Measurements from ENCODE around the gene QSER1.
"Not testable (repeated sequence)": the region's sequence is repeated elsewhere in the genome, so short reads cannot be mapped to it uniquely, and the experiment has no call there.

Gene QSER1

GRCh38 chr11:33021937-33022336 lies 129.3 kb downstream of the QSER1 start:
- no peak for TF ChIP-seq HDGF (IDR thresholded peaks at IDR 0.05; ENCODE audit: borderline replicate concordance)
- no peak for TF ChIP-seq BHLHE40 (IDR thresholded peaks at IDR 0.05; ENCODE audit: borderline replicate concordance)
- TF ChIP-seq SP1 (IDR thresholded peaks at IDR 0.05), result no peak
- TF ChIP-seq CTBP1 (IDR thresholded peaks at IDR 0.05; ENCODE audit: borderline replicate concordance), result no peak
- no peak for TF ChIP-seq L3MBTL2 (conservative IDR thresholded peaks at IDR 0.05)
- no peak for TF ChIP-seq FOXK2 (IDR thresholded peaks at IDR 0.05)
- no peak for TF ChIP-seq TARDBP (IDR thresholded peaks at IDR 0.05)
- TF ChIP-seq LEF1 (IDR thresholded peaks at IDR 0.05; ENCODE audit: borderline replicate concordance), result no peak
- TF ChIP-seq FOXM1 (IDR thresholded peaks at IDR 0.05; ENCODE audit: borderline replicate concordance), result no peak
- no peak for TF ChIP-seq FOXA1 (IDR thresholded peaks at IDR 0.05)
- TF ChIP-seq SUZ12 (IDR thresholded peaks at IDR 0.05), result no peak
- TF ChIP-seq ELF4 (IDR thresholded peaks at IDR 0.05), result no peak
- TF ChIP-seq NFRKB (IDR thresholded peaks at IDR 0.05), result no peak
- no peak for TF ChIP-seq ZNF384 (IDR thresholded peaks at IDR 0.05)
- no peak for TF ChIP-seq PKNOX1 (IDR thresholded peaks at IDR 0.05)
- TF ChIP-seq ARNT (IDR thresholded peaks at IDR 0.05), result no peak
- no peak for DNase-seq (ENCODE audit: extremely low spot score)
- ChIA-PET POLR2A (interaction anchor here (2.3 kb wide), 1 partner anchor 17 kb away, joined by 14 read pairs; the partner anchor contains the start of gene TCP11L1), CTCF (no interaction called here)

GRCh38 chr11:33025339-33025722 lies 132.7 kb downstream of the QSER1 start:
- POLR2A ChIA-PET, result interaction anchor here (1.5 to 2.3 kb wide), 2 partner anchors 9 to 14 kb away, joined by 10 to 12 read pairs; partner anchors contain the start of genes DEPDC7 and TCP11L1
- no peak for TF ChIP-seq FOXM1 (IDR thresholded peaks at IDR 0.05; ENCODE audit: borderline replicate concordance)
- no peak for TF ChIP-seq CTBP1 (IDR thresholded peaks at IDR 0.05; ENCODE audit: borderline replicate concordance)
- no peak for TF ChIP-seq SP1 (IDR thresholded peaks at IDR 0.05)
- CTCF ChIA-PET, result interaction anchor here (0.7 kb wide), 1 partner anchor 39 kb away, joined by 3 read pairs; no protein-coding TSS in a partner anchor
- no peak for DNase-seq (ENCODE audit: extremely low spot score)

GRCh38 chr11:33027233-33027632 lies 134.6 kb downstream of the QSER1 start:
- TF ChIP-seq ZNF384 (IDR thresholded peaks at IDR 0.05), result no peak
- TF ChIP-seq SP1 (IDR thresholded peaks at IDR 0.05), result no peak
- TF ChIP-seq ARNT (IDR thresholded peaks at IDR 0.05), result no peak
- TF ChIP-seq L3MBTL2 (conservative IDR thresholded peaks at IDR 0.05), result no peak
- no peak for TF ChIP-seq FOXM1 (IDR thresholded peaks at IDR 0.05; ENCODE audit: borderline replicate concordance)
- TF ChIP-seq NFRKB (IDR thresholded peaks at IDR 0.05), result no peak
- no peak for TF ChIP-seq SUZ12 (IDR thresholded peaks at IDR 0.05)
- TF ChIP-seq ELF4 (IDR thresholded peaks at IDR 0.05), result no peak
- no peak for TF ChIP-seq LEF1 (IDR thresholded peaks at IDR 0.05; ENCODE audit: borderline replicate concordance)
- no peak for TF ChIP-seq FOXK2 (IDR thresholded peaks at IDR 0.05)
- TF ChIP-seq PKNOX1 (IDR thresholded peaks at IDR 0.05), result no peak
- ChIA-PET CTCF (interaction anchor here (0.6 kb wide), 1 partner anchor 12 kb away, joined by 3 read pairs; no protein-coding TSS in a partner anchor), POLR2A (interaction anchor here (1.9 kb wide), 1 partner anchor 12 kb away, joined by 7 read pairs; the partner anchor contains the start of gene DEPDC7)
- DNase-seq (ENCODE audit: extremely low spot score), result no peak

- ChIA-PET CTCF (no interaction called here), POLR2A (interaction anchor here (1.5 to 1.9 kb wide), 2 partner anchors 11 to 12 kb away, joined by 4 to 7 read pairs; partner anchors contain the start of genes DEPDC7 and TCP11L1)
- no peak for DNase-seq (ENCODE audit: extremely low spot score)
- TF ChIP-seq FOXM1 (IDR thresholded peaks at IDR 0.05; ENCODE audit: borderline replicate concordance) (no peak), LEF1 (IDR thresholded peaks at IDR 0.05; ENCODE audit: borderline replicate concordance) (no peak), SP1 (IDR thresholded peaks at IDR 0.05) (no peak), ELF4 (IDR thresholded peaks at IDR 0.05) (no peak), NFRKB (IDR thresholded peaks at IDR 0.05) (no peak), FOXK2 (IDR thresholded peaks at IDR 0.05) (no peak), HDGF (IDR thresholded peaks at IDR 0.05; ENCODE audit: borderline replicate concordance) (no peak), ZNF384 (IDR thresholded peaks at IDR 0.05) (no peak), L3MBTL2 (conservative IDR thresholded peaks at IDR 0.05) (no peak), FOXA1 (IDR thresholded peaks at IDR 0.05) (no peak), TARDBP (IDR thresholded peaks at IDR 0.05) (no peak), SUZ12 (IDR thresholded peaks at IDR 0.05) (no peak), BHLHE40 (IDR thresholded peaks at IDR 0.05; ENCODE audit: borderline replicate concordance) (no peak), PKNOX1 (IDR thresholded peaks at IDR 0.05) (no peak), CTBP1 (IDR thresholded peaks at IDR 0.05; ENCODE audit: borderline replicate concordance) (no peak)
Observed at GRCh38 chr11:33027846-33028536, 135.4 kb downstream of the QSER1 start.

GRCh38 chr11:33028537-33028914 lies 135.9 kb downstream of the QSER1 start:
- TF ChIP-seq ELF4 (IDR thresholded peaks at IDR 0.05), result no peak
- TF ChIP-seq LEF1 (IDR thresholded peaks at IDR 0.05; ENCODE audit: borderline replicate concordance), result no peak
- TF ChIP-seq PKNOX1 (IDR thresholded peaks at IDR 0.05), result no peak
- TF ChIP-seq NFRKB (IDR thresholded peaks at IDR 0.05), result no peak
- TF ChIP-seq SUZ12 (IDR thresholded peaks at IDR 0.05), result no peak
- no peak for TF ChIP-seq HDGF (IDR thresholded peaks at IDR 0.05; ENCODE audit: borderline replicate concordance)
- TF ChIP-seq ARNT (IDR thresholded peaks at IDR 0.05), result no peak
- TF ChIP-seq SP1 (IDR thresholded peaks at IDR 0.05), result no peak
- no peak for TF ChIP-seq FOXA1 (IDR thresholded peaks at IDR 0.05)
- TF ChIP-seq FOXM1 (IDR thresholded peaks at IDR 0.05; ENCODE audit: borderline replicate concordance), result no peak
- TF ChIP-seq FOXK2 (IDR thresholded peaks at IDR 0.05), result no peak
- POLR2A ChIA-PET, result interaction anchor here (1.5 to 1.9 kb wide), 2 partner anchors 11 to 13 kb away, joined by 4 to 7 read pairs; partner anchors contain the start of genes DEPDC7 and TCP11L1
- CTCF ChIA-PET, result no interaction called here
- DNase-seq (ENCODE audit: extremely low spot score), result no peak

GRCh38 chr11:33029218-33029617 lies 136.6 kb downstream of the QSER1 start:
- not testable (repeated sequence) for DNase-seq (ENCODE audit: extremely low spot score)
- ChIA-PET CTCF (interaction anchor here (0.6 kb wide), 1 partner anchor 92 kb away, joined by 3 read pairs; no protein-coding TSS in a partner anchor), POLR2A (interaction anchor here (1.5 kb wide), 1 partner anchor 10 kb away, joined by 4 read pairs; the partner anchor contains the start of gene TCP11L1)

Measured in HEK293T (cell line).